Stimulated activated effector memory CD8-positive, alpha-beta T cell treated with anti-CD3 and anti-CD28 coated beads, Interleukin-12 subunit alpha, Interleukin-12 subunit beta, amount 100 ng/mL, for 72 hours (primary cell): ENCODE data around the gene DAPK1.

Source experiments
- ATAC-seq: fragments of 150-1000 bp; cut with Tn5 transposase; 2 replicates; pipeline ENCODE4 v1.10.0; 2021
- DNase-seq, 2 donors: peaks; one replicate each; pipeline ENCODE4 v3.0.0; 2021 to 2022; ENCODE audit warnings: low spot score in 2 of 2
- H3K27ac Mint-ChIP-seq: one replicate; pipeline ENCODE4 v1.8.0; 2022; ENCODE audit warnings: mild to moderate bottlenecking, mixed read lengths
- H3K36me3 Mint-ChIP-seq: one replicate; pipeline ENCODE4 v1.8.0; 2022; ENCODE audit warnings: mild to moderate bottlenecking, mixed read lengths
- H3K4me1 Mint-ChIP-seq: one replicate; pipeline ENCODE4 v1.8.0; 2022; ENCODE audit warnings: mixed read lengths
- H3K4me3 Mint-ChIP-seq: one replicate; pipeline ENCODE4 v1.8.0; 2022; ENCODE audit warnings: mild to moderate bottlenecking, mixed read lengths
- H3K9me3 Mint-ChIP-seq: one replicate; pipeline ENCODE4 v1.8.0; 2022; ENCODE audit warnings: mixed read lengths

DAPK1 gene

DNA sequence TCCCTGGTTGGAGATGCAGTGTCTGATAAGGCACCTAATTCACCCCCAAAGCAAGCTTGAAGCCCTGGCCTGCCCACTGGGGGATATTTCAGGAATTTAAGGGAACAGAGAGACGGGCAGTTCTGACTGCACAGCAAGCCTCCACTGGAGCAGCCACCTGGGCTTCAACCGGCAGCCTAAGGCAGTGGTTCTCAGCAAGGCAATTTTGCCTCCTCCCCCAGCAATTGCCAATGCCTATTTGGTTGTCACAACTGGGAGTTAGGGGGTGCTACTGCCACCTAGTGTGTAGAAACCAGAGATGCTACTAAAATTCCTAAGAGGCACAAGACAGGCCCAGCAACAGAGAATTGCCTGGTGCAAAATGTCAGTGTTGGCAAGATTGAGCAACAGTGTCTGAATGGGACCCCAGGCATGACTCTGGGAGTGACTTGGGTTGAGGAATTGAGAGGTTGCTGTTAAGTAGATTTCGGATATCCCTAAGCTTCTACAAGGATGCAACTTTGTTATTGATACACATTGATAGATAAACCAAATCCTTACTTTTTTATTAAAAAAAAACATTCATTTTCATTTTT is 169.6 kb downstream of the DAPK1 start:
- H3K9me3 Mint-ChIP-seq = peaks cover 2% of the 10 kb centered on the region
- H3K36me3 Mint-ChIP-seq = no peaks in the 10 kb centered on the region
- H3K4me3 Mint-ChIP-seq = no peak overlapping the region
- no peak for DNase-seq
- no peak overlapping the region for H3K27ac Mint-ChIP-seq
- no peak for ATAC-seq
- H3K4me1 Mint-ChIP-seq = peaks cover 12% of the 10 kb centered on the region

GRCh38 chr9:87668222-87668621 is 170.6 kb downstream of the DAPK1 start:
- ATAC-seq (no peak), DNase-seq (no peak)
- peaks cover 7% of the 10 kb centered on the region for H3K4me1 Mint-ChIP-seq
- no peak overlapping the region for H3K4me3 Mint-ChIP-seq
- H3K27ac Mint-ChIP-seq = no peak overlapping the region
- H3K36me3 Mint-ChIP-seq = no peaks in the 10 kb centered on the region
- H3K9me3 Mint-ChIP-seq = peaks cover 2% of the 10 kb centered on the region

DNA sequence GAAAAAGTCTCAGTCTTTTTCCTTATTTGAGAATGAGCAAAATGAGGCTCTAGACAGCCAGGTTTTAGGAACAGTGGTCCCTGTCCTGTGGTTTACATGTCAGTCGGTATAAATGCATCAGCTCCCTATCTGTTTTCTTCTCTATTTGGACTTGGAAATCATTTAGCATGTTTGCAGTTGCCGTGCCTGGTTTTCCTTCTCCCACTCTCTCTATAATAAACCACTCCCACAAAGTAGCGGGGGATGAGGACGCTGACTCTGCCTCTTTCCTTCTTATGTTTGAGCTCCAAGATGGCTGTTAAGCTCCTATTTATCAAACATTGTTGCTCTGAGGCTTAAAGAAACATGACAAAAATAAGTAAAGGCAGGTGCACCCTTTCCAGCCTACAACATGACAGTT is 171.1 kb downstream of the DAPK1 start:
- no peak for DNase-seq
- no peaks in the 10 kb centered on the region for H3K36me3 Mint-ChIP-seq
- H3K4me1 Mint-ChIP-seq = peaks cover 5% of the 10 kb centered on the region
- peaks cover 2% of the 10 kb centered on the region for H3K9me3 Mint-ChIP-seq
- no peak for ATAC-seq
- H3K4me3 Mint-ChIP-seq = no peak overlapping the region
- H3K27ac Mint-ChIP-seq = no peak overlapping the region

DNA sequence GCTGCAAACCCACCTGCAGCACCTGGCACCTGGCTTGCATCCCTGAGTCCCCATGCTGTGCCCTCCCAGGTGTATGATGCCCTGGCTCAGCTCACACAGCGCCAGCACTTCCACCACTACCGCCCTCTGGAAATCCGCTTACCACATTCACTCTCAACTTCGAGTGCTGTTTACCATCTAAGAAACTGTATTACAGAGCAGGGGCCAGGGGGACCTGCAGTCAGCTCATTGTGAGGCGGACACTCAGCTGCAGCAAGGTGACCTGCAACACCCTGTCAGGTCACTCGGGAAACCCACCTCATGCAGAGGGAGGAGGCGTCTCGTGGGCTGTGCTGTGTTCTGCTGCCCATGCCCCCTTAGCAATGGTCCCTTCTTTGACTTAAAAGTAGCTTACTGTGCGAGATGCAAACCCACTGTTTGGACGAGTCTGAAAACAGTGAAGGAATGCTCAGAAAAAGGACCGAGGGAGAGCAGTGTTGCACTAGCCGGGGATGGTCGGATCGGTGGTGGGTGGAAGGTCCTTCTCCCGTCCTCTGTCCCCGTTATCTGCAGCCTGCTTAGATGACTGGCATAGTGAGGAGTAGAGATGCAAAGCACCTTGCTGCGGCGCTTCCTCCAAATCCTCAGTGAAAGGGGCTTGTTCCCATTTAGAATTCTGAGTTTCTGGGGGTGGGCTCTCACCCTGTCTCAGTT is 173.1 kb downstream of the DAPK1 start:
- H3K9me3 Mint-ChIP-seq = peaks cover 2% of the 10 kb centered on the region
- ATAC-seq = no peak
- no peak overlapping the region for H3K4me3 Mint-ChIP-seq
- no peak for DNase-seq
- no peak overlapping the region for H3K27ac Mint-ChIP-seq
- no peaks in the 10 kb centered on the region for H3K36me3 Mint-ChIP-seq
- H3K4me1 Mint-ChIP-seq = no peaks in the 10 kb centered on the region

DNA sequence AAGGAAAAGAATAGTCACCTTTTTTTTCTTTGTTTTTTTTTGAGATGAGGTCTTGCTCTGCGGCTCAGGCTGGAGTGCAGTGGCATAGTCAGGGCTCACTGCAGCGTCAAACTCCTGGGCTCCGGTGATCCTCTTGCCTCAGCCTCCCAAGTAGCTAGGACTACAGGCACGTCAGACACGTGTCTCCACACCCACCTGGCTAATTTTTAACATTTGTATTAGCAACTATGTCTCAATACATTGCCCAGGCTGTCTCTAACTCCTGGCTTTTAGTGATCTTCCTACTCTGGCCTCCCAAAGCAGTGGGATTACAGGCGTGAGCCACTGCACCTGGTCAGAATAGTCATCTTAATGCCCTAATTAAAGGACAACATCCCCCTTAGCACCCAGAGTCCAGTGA is 173.8 kb downstream of the DAPK1 start:
- Mint-ChIP-seq H3K4me1 (no peaks in the 10 kb centered on the region), H3K4me3 (no peak overlapping the region), H3K9me3 (peaks cover 2% of the 10 kb centered on the region), H3K36me3 (no peaks in the 10 kb centered on the region), H3K27ac (no peak overlapping the region)
- peak in 1 of 2 donors; percentile 4 for DNase-seq
- ATAC-seq = no peak

DNA sequence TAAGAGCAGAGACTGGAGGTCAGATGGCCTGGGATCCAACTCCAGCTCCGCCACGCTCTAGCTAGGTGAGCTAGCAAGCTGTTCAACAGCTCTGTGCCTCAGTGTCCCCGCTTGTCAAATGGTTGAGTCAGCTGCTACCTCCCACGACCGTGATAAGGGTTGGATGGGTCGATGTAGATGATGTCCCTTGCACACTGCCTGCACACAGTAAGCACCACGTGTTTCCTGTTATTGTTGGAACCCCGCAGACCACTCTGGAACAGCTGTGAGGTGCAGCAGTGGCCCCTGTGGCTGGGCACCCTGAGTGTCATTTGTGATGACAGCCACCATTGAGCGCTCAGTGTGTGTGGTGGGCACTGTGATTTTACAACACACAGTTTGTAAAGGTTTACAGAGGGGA is 174.3 kb downstream of the DAPK1 start:
- ATAC-seq (no peak), DNase-seq (no peak)
- H3K4me3 Mint-ChIP-seq = no peak overlapping the region
- no peaks in the 10 kb centered on the region for H3K4me1 Mint-ChIP-seq
- no peaks in the 10 kb centered on the region for H3K36me3 Mint-ChIP-seq
- H3K27ac Mint-ChIP-seq = no peak overlapping the region
- peaks cover 2% of the 10 kb centered on the region for H3K9me3 Mint-ChIP-seq

- peak in 1 of 2 donors; percentile 34 for DNase-seq
- H3K27ac Mint-ChIP-seq = no peak overlapping the region
- no peak for ATAC-seq
- H3K4me3 Mint-ChIP-seq = no peak overlapping the region
- no peaks in the 10 kb centered on the region for H3K4me1 Mint-ChIP-seq
- no peaks in the 10 kb centered on the region for H3K9me3 Mint-ChIP-seq
- no peaks in the 10 kb centered on the region for H3K36me3 Mint-ChIP-seq
Measured at GRCh38 chr9:87672586-87672985, 174.9 kb downstream of the DAPK1 start.

GRCh38 chr9:87673446-87674120 is 175.9 kb downstream of the DAPK1 start:
- ATAC-seq = no peak
- H3K9me3 Mint-ChIP-seq = no peaks in the 10 kb centered on the region
- no peak overlapping the region for H3K27ac Mint-ChIP-seq
- H3K36me3 Mint-ChIP-seq = no peaks in the 10 kb centered on the region
- H3K4me3 Mint-ChIP-seq = no peak overlapping the region
- H3K4me1 Mint-ChIP-seq = no peaks in the 10 kb centered on the region
- no peak for DNase-seq

DNA sequence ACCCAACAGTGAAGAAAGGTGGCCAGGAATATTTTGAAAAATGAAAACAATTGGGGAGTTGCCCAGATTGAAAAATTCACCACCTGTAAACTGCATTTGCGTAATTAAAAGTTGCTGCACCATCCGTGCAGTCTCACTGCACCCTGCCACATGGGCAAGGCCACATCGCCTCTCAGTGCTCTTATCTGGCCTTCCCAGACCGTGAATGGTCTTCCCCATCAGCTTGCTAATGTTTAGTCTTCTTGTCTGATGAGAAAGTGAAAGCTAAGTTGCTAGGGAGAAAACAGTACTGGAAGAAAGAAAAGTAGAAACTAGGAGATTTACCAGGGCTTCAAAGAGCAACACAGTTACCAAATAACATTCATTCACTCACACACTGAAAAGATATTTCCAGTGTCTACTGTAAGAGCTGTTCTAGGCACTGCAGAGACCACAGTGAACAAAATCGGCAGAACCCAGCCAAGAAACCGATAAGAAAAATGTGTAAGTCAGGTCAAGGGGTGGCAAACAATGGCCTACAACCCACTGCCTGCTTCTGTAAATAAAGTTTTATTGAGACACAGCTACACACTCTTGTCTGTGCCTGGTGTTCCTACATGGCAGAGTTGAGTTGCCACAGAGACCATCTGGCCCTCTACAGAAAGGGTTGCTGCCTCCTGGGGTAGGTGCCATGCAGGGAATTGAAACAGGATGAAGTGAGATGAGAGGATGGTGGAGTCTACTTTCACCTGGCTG is 177.1 kb downstream of the DAPK1 start:
- Mint-ChIP-seq H3K36me3 (no peaks in the 10 kb centered on the region), H3K4me1 (no peaks in the 10 kb centered on the region), H3K27ac (no peak overlapping the region), H3K9me3 (no peaks in the 10 kb centered on the region), H3K4me3 (no peak overlapping the region)
- DNase-seq = peak in 1 of 2 donors; percentile 3
- no peak for ATAC-seq

- Mint-ChIP-seq H3K4me3 (no peak overlapping the region), H3K9me3 (no peaks in the 10 kb centered on the region), H3K36me3 (no peaks in the 10 kb centered on the region), H3K27ac (no peak overlapping the region), H3K4me1 (no peaks in the 10 kb centered on the region)
- DNase-seq = no peak
- no peak for ATAC-seq
Measured at GRCh38 chr9:87675906-87676515, 178.3 kb downstream of the DAPK1 start.

GRCh38 chr9:87676976-87677775 is 179.5 kb downstream of the DAPK1 start:
- Mint-ChIP-seq H3K36me3 (no peaks in the 10 kb centered on the region), H3K27ac (no peak overlapping the region), H3K9me3 (no peaks in the 10 kb centered on the region), H3K4me1 (no peaks in the 10 kb centered on the region), H3K4me3 (no peak overlapping the region)
- ATAC-seq (no peak), DNase-seq (no peak)

- H3K9me3 Mint-ChIP-seq = no peaks in the 10 kb centered on the region
Measured at GRCh38 chr9:87677776-87678587, 180.3 kb downstream of the DAPK1 start.

GRCh38 chr9:87678650-87679355 is 181.1 kb downstream of the DAPK1 start:
- H3K4me1 Mint-ChIP-seq = no peaks in the 10 kb centered on the region
- no peaks in the 10 kb centered on the region for H3K36me3 Mint-ChIP-seq
- H3K9me3 Mint-ChIP-seq = no peaks in the 10 kb centered on the region
- peak in 1 of 2 donors; percentile 49 for DNase-seq
- no peak overlapping the region for H3K27ac Mint-ChIP-seq
- ATAC-seq = no peak
- no peak overlapping the region for H3K4me3 Mint-ChIP-seq

More at GRCh38 chr9:87677776-87678587, 180.3 kb downstream of the DAPK1 start:
- Mint-ChIP-seq H3K4me1 (no peaks in the 10 kb centered on the region), H3K4me3 (no peak overlapping the region), H3K36me3 (no peaks in the 10 kb centered on the region), H3K27ac (no peak overlapping the region)
- ATAC-seq (no peak), DNase-seq (peak in 1 of 2 donors; percentile 2)
